ENCODE results near the gene PACRG.

PACRG gene

GRCh38 chr6:162873537-162873936 is 145.8 kb downstream of the PACRG start:
- DNase-seq: no peak

GRCh38 chr6:162875070-162875469 is 147.3 kb downstream of the PACRG start:
- DNase-seq: no peak

GRCh38 chr6:162882801-162883481 is 155.2 kb downstream of the PACRG start:
- DNase-seq: no peak

DNA sequence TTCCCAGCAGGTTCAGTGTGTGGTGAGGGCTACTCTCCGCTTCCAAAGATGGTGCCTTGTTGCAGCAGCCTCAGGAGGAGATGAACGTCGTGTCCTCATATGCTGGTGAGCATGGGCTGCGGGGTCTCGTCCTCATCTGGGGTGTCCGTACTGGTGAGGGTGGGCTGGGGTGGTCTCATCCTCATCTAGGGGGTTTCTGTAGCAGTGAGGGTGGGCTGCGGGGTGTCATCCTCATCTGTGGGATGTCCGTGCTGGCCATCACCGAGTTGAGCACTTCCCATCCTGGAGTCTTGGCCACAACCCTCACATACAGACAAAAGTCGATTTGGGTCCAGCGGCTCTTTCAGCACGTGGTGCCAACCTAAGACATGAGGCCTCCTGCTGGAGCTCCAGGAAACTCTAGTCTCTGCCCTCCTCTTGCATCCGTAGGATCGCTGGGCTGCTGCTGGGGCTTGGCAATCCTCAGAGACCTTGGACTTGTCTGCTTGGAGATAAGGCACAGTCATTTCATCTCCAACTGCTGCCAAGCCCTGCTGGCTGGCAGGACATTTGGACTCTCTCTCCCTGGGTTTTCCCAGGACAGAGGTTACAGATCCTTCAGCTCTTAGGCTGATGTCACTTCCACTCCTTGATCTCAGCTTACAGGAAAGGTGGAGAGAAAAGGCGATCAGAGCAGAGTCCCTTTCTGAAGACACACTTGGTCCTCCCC is 160.4 kb downstream of the PACRG start:
- DNase-seq: no peak

DNA sequence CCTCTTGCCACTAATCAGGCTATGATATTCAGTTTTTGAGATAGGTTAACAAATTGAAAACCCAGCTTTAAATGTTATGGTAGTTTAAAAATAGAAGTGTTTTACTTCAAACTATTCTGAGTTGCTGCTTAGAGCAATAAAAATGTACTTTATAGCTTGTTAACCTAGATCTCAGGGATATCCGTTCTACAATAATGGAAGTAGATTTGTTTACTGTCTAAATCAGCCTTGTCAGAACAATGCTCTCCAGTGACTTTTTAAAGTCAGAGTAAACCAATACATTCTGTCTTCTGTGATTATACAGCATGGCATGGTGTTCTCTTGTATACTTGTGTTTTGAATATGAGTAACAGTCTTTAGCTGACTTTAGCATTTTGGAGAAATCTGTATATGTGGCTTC is 161.5 kb downstream of the PACRG start:
- DNase-seq: no peak

DNA sequence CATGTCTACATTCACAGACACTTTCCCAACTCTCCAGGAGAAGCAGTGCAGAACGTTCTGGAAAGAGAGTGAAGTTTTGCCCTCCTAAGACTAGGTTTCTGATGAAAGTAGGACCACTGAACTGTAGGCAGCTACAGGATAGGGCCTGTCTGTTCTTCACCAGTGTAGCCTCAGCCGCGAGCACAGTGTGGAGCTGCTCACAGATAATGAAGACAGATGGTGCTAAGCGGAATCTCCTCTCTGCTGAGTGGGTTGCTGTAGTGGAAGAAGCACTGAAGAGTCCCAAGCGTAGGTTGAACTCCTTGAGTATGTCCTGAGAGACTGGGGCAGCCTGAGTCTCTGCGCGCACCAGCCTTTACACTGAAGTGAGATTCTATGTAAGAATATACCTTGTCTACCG is 170.2 kb downstream of the PACRG start:
- DNase-seq: no peak

GRCh38 chr6:162899148-162899547 is 171.4 kb downstream of the PACRG start:
- no peak for DNase-seq

DNA sequence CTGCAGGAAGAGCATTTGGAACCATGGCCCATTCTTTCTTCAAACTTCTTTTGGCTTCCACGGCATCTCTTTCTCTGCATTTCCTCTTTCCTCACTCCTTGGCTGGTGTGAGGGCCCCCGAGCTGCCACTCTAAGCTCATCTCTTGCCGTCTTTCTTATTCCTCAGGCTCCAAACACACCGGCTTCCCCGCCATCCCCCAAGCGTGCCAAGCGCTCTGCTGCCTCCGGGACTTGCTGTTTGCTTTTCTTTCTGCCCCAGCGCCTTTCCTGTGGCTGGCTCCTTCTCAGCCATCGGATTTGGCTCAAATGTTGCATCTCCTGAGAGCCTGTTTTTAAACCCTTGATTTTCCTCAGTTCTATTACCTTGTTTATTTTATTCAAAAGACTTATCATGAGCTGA is 172.7 kb downstream of the PACRG start:
- DNase-seq: no peak

DNA sequence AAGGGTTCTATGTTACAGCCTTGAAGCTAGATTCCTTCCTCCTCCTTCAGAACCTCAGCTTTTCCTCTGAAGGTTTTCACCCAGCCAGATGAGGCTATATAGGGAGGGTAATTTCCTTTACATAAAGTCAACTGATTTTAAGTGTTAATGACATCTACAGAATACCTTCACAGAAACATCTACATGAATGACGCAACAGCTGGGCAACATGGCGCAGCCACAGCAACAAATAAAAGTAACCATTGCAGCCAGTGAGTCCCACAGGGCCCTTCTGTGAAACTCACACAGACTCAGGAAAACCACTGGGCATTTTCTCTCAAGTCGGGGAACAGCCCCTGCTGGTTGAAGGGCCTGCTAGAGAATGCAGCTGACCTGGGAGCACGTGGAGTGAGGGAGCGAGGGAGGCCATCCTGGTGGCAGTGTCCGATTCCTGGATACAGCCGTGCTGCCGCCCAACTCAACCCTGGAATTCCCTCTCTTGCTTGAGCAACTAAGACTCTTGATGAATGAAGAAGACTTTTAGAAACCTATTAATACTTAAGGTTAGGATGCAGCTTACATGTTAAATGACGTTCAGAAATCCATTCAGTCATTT is 176.4 kb downstream of the PACRG start:
- no peak for DNase-seq

- DNase-seq: no peak
Measured at GRCh38 chr6:162906479-162906878, 178.7 kb downstream of the PACRG start.

GRCh38 chr6:162907876-162908481 is 180.2 kb downstream of the PACRG start:
- DNase-seq: peak; percentile 15

DNA sequence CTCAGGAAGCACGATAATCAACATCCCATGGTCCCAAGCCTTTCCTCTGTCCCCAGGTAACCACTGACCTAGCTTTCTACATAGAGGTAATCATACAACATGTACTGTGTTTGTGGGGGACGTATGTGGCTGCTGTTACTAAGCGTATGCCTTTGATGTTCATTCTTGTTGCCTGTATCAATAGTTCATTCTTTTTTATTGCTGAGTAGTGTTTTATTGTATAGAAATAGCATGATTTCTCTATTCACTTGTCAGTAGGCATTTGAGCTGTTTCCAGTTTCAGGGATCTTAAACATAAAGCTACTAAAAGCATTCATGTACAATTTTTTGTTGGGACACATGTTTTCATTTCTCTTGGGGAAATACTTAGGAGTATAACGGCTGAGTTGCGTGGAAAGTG is 185.4 kb downstream of the PACRG start:
- DNase-seq: no peak

- no peak for DNase-seq
Measured at GRCh38 chr6:162917506-162917905, 189.7 kb downstream of the PACRG start.

GRCh38 chr6:162921062-162921461 is 193.3 kb downstream of the PACRG start:
- no peak for DNase-seq

GRCh38 chr6:162921510-162922040 is 193.8 kb downstream of the PACRG start:
- DNase-seq: no peak

GRCh38 chr6:162922563-162923166 is 194.9 kb downstream of the PACRG start:
- DNase-seq: no peak

GRCh38 chr6:162934844-162935243 is 207.1 kb downstream of the PACRG start:
- DNase-seq: no peak

DNA sequence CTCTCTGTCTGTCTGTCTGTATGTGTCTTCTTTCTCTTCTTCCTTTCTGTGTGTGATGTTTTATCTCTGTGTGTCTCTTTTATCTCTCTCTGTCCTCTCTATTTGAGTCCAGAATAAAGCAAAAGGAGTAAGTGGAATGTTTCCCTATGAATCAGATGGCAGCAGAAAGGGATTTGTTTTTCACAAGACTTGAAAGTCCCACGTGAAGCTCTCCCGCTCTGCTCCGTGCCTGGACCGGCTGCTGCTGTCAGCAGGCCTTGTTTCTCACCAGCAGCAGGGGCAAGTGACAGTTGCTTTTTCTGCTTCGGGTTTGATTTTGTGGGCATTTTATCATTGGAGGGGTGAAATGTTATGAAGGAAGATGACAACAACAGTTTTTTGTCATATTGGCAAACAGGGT is 212.7 kb downstream of the PACRG start:
- no peak for DNase-seq

DNA sequence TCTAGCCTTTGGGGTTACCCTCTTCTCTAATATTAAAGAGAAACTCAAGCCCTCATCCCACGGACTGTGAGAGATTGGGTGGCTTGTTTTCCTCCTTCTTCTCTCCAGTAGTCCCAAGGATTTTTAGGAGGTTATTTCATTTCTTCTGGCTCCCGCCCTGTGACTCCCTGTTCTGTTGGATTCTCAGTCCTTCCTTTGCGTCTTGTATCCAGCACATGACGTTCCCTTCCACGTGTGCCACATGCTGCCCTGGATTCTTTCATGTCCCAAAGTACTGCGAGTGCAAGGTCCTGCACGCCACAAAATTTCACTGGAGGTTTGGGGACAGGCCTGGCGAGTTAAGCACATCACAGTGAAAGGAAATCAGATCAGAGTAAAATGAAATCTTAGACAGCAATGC is 213.4 kb downstream of the PACRG start:
- no peak for DNase-seq

- no peak for DNase-seq
Measured at GRCh38 chr6:162942866-162943265, 215.1 kb downstream of the PACRG start.

GRCh38 chr6:162943369-162943768 is 215.6 kb downstream of the PACRG start:
- no peak for DNase-seq

DNA sequence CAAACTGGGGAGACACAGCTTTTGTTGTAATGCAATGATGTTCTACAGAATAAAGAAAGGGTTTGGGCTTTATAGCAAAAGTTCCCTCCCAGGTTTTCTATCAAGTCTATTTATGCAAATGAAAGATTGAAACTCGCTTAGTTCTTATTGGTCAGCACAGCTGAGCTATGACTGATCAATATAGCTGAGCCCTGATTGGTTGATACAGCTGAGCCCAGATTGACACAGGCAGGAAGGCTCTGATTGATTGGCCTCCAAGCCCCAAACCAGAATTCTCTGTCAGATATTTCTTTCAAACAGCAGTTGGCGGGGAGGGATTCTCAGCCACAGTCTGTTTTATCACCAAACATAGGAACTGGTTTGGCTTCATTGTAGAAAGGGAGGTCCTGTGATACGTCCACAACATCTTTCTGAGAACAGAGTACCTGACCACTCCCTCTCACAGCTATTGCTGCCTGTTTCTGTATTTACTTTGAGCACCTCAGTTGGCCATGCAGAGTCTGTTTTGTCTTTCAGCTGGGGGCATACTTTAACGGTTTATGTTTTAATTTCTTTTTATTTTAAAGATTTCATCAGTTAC is 223.5 kb downstream of the PACRG start:
- no peak for DNase-seq

DNA sequence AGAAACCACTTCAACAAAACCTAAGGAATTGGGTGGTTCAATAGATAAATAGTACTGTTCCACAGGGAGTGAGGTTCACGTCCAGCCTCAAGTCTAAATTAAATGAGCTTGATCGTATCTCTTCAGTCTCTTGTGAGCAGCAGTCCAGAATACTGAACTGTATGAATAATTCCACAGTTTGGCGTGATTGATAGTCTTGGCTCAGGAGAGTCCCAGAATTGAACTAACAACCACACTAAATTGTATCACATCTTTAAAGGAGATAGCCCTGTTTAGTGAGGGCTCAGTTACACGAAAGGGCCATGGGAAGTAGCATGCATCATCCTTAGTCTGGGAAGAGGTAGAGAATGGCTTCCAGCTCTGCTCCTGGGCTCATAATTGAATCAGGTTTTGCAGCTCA is 224.6 kb downstream of the PACRG start:
- DNase-seq: no peak
